Measurements from ENCODE around the gene PCDHB7.
"Not testable (repeated sequence)": the region's sequence is repeated elsewhere in the genome, so short reads cannot be mapped to it uniquely, and the experiment has no call there.

DNA sequence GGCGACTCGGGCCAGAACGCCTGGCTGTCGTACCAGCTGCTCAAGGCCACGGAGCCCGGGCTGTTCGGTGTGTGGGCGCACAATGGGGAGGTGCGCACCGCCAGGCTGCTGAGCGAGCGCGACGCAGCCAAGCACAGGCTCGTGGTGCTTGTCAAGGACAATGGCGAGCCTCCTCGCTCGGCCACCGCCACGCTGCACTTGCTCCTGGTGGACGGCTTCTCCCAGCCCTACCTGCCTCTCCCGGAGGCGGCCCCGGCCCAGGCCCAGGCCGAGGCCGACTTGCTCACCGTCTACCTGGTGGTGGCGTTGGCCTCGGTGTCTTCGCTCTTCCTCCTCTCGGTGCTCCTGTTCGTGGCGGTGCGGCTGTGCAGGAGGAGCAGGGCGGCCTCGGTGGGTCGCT lies 21.9 kb downstream of the PCDHB7 start:
- TF ChIP-seq ARNTL (CRISPR knock-in tag; IDR thresholded peaks at IDR 0.05; ENCODE audit: borderline replicate concordance, low read depth); ZNF565 (CRISPR knock-in tag; conservative IDR thresholded peaks at IDR 0.05; ENCODE audit: low read depth); ZNF70 (CRISPR knock-in tag; IDR thresholded peaks at IDR 0.05); BACH2 (CRISPR knock-in tag; IDR thresholded peaks at IDR 0.05; ENCODE audit: borderline replicate concordance); ZFP3 (CRISPR knock-in tag; IDR thresholded peaks at IDR 0.05): not testable (repeated sequence)
- TF ChIP-seq, protein P1, sequence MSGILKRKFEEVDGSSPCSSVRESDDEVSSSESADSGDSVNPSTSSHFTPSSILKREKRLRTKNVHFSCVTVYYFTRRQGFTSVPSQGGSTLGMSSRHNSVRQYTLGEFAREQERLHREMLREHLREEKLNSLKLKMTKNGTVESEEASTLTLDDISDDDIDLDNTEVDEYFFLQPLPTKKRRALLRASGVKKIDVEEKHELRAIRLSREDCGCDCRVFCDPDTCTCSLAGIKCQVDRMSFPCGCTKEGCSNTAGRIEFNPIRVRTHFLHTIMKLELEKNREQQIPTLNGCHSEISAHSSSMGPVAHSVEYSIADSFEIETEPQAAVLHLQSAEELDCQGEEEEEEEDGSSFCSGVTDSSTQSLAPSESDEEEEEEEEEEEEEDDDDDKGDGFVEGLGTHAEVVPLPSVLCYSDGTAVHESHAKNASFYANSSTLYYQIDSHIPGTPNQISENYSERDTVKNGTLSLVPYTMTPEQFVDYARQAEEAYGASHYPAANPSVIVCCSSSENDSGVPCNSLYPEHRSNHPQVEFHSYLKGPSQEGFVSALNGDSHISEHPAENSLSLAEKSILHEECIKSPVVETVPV (CRISPR knock-in tag; IDR thresholded peaks at IDR 0.05), result not testable (repeated sequence)
- TF ChIP-seq, protein P2, sequence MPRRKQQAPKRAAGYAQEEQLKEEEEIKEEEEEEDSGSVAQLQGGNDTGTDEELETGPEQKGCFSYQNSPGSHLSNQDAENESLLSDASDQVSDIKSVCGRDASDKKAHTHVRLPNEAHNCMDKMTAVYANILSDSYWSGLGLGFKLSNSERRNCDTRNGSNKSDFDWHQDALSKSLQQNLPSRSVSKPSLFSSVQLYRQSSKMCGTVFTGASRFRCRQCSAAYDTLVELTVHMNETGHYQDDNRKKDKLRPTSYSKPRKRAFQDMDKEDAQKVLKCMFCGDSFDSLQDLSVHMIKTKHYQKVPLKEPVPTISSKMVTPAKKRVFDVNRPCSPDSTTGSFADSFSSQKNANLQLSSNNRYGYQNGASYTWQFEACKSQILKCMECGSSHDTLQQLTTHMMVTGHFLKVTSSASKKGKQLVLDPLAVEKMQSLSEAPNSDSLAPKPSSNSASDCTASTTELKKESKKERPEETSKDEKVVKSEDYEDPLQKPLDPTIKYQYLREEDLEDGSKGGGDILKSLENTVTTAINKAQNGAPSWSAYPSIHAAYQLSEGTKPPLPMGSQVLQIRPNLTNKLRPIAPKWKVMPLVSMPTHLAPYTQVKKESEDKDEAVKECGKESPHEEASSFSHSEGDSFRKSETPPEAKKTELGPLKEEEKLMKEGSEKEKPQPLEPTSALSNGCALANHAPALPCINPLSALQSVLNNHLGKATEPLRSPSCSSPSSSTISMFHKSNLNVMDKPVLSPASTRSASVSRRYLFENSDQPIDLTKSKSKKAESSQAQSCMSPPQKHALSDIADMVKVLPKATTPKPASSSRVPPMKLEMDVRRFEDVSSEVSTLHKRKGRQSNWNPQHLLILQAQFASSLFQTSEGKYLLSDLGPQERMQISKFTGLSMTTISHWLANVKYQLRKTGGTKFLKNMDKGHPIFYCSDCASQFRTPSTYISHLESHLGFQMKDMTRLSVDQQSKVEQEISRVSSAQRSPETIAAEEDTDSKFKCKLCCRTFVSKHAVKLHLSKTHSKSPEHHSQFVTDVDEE (CRISPR knock-in tag; IDR thresholded peaks at IDR 0.05), result not testable (repeated sequence)
- TF ChIP-seq, protein P3, sequence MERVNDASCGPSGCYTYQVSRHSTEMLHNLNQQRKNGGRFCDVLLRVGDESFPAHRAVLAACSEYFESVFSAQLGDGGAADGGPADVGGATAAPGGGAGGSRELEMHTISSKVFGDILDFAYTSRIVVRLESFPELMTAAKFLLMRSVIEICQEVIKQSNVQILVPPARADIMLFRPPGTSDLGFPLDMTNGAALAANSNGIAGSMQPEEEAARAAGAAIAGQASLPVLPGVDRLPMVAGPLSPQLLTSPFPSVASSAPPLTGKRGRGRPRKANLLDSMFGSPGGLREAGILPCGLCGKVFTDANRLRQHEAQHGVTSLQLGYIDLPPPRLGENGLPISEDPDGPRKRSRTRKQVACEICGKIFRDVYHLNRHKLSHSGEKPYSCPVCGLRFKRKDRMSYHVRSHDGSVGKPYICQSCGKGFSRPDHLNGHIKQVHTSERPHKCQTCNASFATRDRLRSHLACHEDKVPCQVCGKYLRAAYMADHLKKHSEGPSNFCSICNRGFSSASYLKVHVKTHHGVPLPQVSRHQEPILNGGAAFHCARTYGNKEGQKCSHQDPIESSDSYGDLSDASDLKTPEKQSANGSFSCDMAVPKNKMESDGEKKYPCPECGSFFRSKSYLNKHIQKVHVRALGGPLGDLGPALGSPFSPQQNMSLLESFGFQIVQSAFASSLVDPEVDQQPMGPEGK (CRISPR knock-in tag; IDR thresholded peaks at IDR 0.05; ENCODE audit: borderline replicate concordance), result not testable (repeated sequence)
- TF ChIP-seq, protein P4, sequence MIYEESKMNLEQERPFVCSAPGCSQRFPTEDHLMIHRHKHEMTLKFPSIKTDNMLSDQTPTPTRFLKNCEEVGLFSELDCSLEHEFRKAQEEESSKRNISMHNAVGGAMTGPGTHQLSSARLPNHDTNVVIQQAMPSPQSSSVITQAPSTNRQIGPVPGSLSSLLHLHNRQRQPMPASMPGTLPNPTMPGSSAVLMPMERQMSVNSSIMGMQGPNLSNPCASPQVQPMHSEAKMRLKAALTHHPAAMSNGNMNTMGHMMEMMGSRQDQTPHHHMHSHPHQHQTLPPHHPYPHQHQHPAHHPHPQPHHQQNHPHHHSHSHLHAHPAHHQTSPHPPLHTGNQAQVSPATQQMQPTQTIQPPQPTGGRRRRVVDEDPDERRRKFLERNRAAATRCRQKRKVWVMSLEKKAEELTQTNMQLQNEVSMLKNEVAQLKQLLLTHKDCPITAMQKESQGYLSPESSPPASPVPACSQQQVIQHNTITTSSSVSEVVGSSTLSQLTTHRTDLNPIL (CRISPR knock-in tag; IDR thresholded peaks at IDR 0.05; ENCODE audit: low read depth), result not testable (repeated sequence)
- TF ChIP-seq, protein P5, sequence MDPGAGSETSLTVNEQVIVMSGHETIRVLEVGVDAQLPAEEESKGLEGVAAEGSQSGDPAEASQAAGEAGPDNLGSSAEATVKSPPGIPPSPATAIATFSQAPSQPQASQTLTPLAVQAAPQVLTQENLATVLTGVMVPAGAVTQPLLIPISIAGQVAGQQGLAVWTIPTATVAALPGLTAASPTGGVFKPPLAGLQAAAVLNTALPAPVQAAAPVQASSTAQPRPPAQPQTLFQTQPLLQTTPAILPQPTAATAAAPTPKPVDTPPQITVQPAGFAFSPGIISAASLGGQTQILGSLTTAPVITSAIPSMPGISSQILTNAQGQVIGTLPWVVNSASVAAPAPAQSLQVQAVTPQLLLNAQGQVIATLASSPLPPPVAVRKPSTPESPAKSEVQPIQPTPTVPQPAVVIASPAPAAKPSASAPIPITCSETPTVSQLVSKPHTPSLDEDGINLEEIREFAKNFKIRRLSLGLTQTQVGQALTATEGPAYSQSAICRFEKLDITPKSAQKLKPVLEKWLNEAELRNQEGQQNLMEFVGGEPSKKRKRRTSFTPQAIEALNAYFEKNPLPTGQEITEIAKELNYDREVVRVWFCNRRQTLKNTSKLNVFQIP (CRISPR knock-in tag; IDR thresholded peaks at IDR 0.05; ENCODE audit: borderline replicate concordance, low read depth), result not testable (repeated sequence)

Measured in SK-N-SH treated with all-trans-retinoic acid at 6 μM for 48 hours (cell line).